ENCODE measurements around the gene TRIM9.

Gene TRIM9

DNA sequence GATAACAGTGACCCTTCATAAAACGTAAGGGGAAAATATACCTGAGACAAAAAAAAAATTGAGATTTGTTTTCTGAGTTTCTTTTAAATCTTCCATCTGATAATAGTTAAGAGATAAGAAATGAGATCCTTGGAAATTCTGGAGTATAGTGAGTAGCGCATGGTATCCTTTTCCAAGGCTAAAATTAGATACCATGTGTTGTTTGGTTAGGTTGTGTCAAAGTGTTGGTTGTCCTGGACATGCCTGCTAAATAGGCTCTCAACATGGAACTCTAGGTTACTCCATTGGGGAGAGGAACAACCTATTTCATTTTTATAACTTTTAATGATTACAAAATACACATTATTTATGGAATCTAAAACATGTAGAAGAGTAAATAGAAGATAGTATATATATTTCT, 165.4 kb downstream of the TRIM9 start:
- no peak for DNase-seq

DNA sequence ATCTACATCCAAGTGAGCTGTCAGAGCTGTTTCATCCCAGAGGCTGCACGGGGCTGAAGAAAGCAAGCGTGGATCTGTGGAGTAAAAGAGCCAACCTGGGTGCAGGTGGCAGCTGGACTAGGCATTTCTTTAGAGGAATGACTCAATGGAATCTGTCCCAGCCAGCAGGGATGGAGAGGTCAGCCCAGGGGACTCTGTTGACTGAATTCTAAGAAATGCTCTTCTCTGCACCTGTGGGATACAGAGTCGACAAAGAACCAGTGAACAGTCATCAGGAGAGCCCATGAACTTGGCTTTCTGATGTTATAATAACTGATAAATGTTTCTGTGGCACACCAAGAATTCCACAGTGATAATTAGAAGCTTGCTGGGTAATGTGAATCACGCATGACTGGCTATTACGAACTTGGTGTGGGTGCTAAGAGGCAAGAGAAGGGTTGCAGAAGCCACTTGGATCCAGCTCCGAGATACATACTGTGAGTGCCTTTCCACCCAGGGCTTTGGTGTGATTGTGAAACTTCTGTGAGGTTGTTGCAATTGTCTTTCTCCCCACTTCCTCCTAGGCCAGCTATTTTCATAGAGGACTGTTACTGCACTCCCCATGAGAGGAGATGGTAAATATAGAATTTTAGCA, 166.8 kb downstream of the TRIM9 start:
- DNase-seq, result no peak

- no peak for DNase-seq
Observed at GRCh38 chr14:50926851-50927386, 168.0 kb downstream of the TRIM9 start.
